ENCODE measurements around the gene PKIB. TPM values are rescaled to one million over a fixed set of nuclear protein-coding genes. Genes with fewer than 3 reads are reported as not detected.
"Not testable (repeated sequence)": the region's sequence is repeated elsewhere in the genome, so short reads cannot be mapped to it uniquely, and the experiment has no call there.

PKIB gene
- polyA plus RNA-seq, 10 donors: 0.78 to 5.8 (median 1.0) TPM

- not testable (repeated sequence) for DNase-seq
Measured at GRCh38 chr6:122744247-122744646, 134.0 kb downstream of the PKIB start.

GRCh38 chr6:122744856-122745255 lies 134.7 kb downstream of the PKIB start:
- DNase-seq: not testable (repeated sequence)

GRCh38 chr6:122746688-122747087 lies 136.5 kb downstream of the PKIB start:
- DNase-seq: no peak

GRCh38 chr6:122747573-122747972 lies 137.4 kb downstream of the PKIB start:
- no peak for DNase-seq

GRCh38 chr6:122748945-122749344 lies 138.7 kb downstream of the PKIB start:
- DNase-seq: not testable (repeated sequence)

GRCh38 chr6:122749451-122750050 lies 139.3 kb downstream of the PKIB start:
- DNase-seq: no peak

- DNase-seq: no peak
Measured at GRCh38 chr6:122751326-122751725, 141.1 kb downstream of the PKIB start.

GRCh38 chr6:122752459-122752858 lies 142.3 kb downstream of the PKIB start:
- DNase-seq: no peak

GRCh38 chr6:122753000-122753687 lies 142.9 kb downstream of the PKIB start:
- no peak for DNase-seq

- no peak for DNase-seq
Measured at GRCh38 chr6:122753688-122754056, 143.5 kb downstream of the PKIB start.

- no peak for DNase-seq
Measured at GRCh38 chr6:122754191-122754731, 144.1 kb downstream of the PKIB start.

- no peak for DNase-seq
Measured at GRCh38 chr6:122755901-122756300, 145.7 kb downstream of the PKIB start.

- DNase-seq: no peak
Measured at GRCh38 chr6:122758927-122759334, 148.7 kb downstream of the PKIB start.

- no peak for DNase-seq
Measured at GRCh38 chr6:122760330-122760729, 150.1 kb downstream of the PKIB start.

- no peak for DNase-seq
Measured at GRCh38 chr6:122766256-122766655, 156.1 kb downstream of the PKIB start.

- DNase-seq: no peak
Measured at GRCh38 chr6:122770835-122771601, 160.8 kb downstream of the PKIB start.

- DNase-seq: no peak
Measured at GRCh38 chr6:122772724-122773415, 162.7 kb downstream of the PKIB start.

Other genes with a start within 250 kb of the PKIB start
- 10 to 100 TPM; 24.3 to 36.9 (median 28.8) TPM for gene HSF2, start 210.8 kb upstream of the PKIB start, polyA plus RNA-seq (ENCODE audit: insufficient read length in 10 of 10)
- 100 to 1,000 TPM; 111 to 177 (median 147) TPM for gene SERINC1, start 138.6 kb upstream of the PKIB start, polyA plus RNA-seq (ENCODE audit: insufficient read length in 10 of 10)
- gene FABP7, start 169.3 kb downstream of the PKIB start, polyA plus RNA-seq (ENCODE audit: insufficient read length in 10 of 10): 10 to 100 TPM in 1 of 10 donors, 1 to 10 TPM in 4, under 1 TPM in 5; 0.31 to 16.5 (median 1.5) TPM
- 10 to 100 TPM in 8 of 10 donors, 1 to 10 TPM in 2; 9.5 to 26.7 (median 13.1) TPM for gene SMPDL3A, start 178.9 kb downstream of the PKIB start, polyA plus RNA-seq (ENCODE audit: insufficient read length in 10 of 10)